GM18499 (cell line): ENCODE data around the gene DISP2.

ENCODE experiments used
- ATAC-seq: cut with Tn5 transposase; IDR thresholded peaks from one replicate; pipeline ENCODE4 v1.9.1; 2021; ENCODE audit warnings: moderate number of reproducible peaks; ENCODE audit not compliant: insufficient read depth, unreplicated experiment

The DISP2 gene

GRCh38 chr15:40357723-40358470 lies at the start of gene DISP2:
TSS of gene DISP2 (plus strand) at chr15:40358219. CDS start at chr15:40358322, 103 bp downstream.
- ATAC-seq = no peak

- ATAC-seq = no peak
Observed at GRCh38 chr15:40309344-40309862, 48.6 kb upstream of the DISP2 start.

GRCh38 chr15:40310001-40310959 lies 47.7 kb upstream of the DISP2 start:
- ATAC-seq = no peak

GRCh38 chr15:40310993-40311392 lies 47.0 kb upstream of the DISP2 start:
- ATAC-seq = no peak

GRCh38 chr15:40312370-40313158 lies 45.5 kb upstream of the DISP2 start:
- ATAC-seq = no peak

GRCh38 chr15:40313531-40314398 lies 44.3 kb upstream of the DISP2 start:
- ATAC-seq = no peak

GRCh38 chr15:40314723-40315276 lies 43.2 kb upstream of the DISP2 start:
- ATAC-seq = no peak

- no peak for ATAC-seq
Observed at GRCh38 chr15:40316931-40317330, 41.1 kb upstream of the DISP2 start.

- ATAC-seq = no peak
Observed at GRCh38 chr15:40317580-40317979, 40.4 kb upstream of the DISP2 start.

GRCh38 chr15:40320409-40320808 lies 37.6 kb upstream of the DISP2 start:
- ATAC-seq = no peak

- ATAC-seq = no peak
Observed at GRCh38 chr15:40320931-40321371, 37.1 kb upstream of the DISP2 start.

GRCh38 chr15:40322531-40323238 lies 35.3 kb upstream of the DISP2 start:
- ATAC-seq = no peak

- ATAC-seq = peak; percentile 78
Observed at GRCh38 chr15:40323239-40323952, 34.6 kb upstream of the DISP2 start, which contains the start of gene INAFM2. TSS of gene INAFM2 (plus strand) at chr15:40323692. CDS start at chr15:40324056, 364 bp downstream.

- no peak for ATAC-seq
Observed at GRCh38 chr15:40323953-40324937, 33.8 kb upstream of the DISP2 start.

GRCh38 chr15:40325188-40325587 lies 32.8 kb upstream of the DISP2 start:
- no peak for ATAC-seq

GRCh38 chr15:40325700-40326099 lies 32.3 kb upstream of the DISP2 start:
- ATAC-seq = no peak
